PFSK-1 (cell line): ENCODE data around the gene MSANTD1.

Experiments
- POLR2AphosphoS5 ChIP-seq: IDR thresholded peaks from 2 replicates; pipeline ENCODE4 v1.6.1; 2012; ENCODE audit warnings: low read depth, mild to moderate bottlenecking, control low read depth, low read length, moderate library complexity
- TAF1 ChIP-seq: IDR thresholded peaks from 2 replicates; pipeline ENCODE4 v1.6.1; 2012; ENCODE audit warnings: low read length, control low read depth, borderline replicate concordance; ENCODE audit not compliant: insufficient read depth

- no peak for TF ChIP-seq TAF1
- no peak for TF ChIP-seq POLR2AphosphoS5
These were observed 46.9 kb upstream of the MSANTD1 start for GRCh38 chr4:3201718-3202702.
